Type B pancreatic cell (in vitro differentiated cells): ENCODE measurements around the gene FBLN2. TPM values are rescaled to one million over a fixed set of nuclear protein-coding genes. Genes with fewer than 3 reads are reported as not detected.

ENCODE experiments used
- DNase-seq: peaks from one replicate; pipeline ENCODE4 v3.0.0; 2021; ENCODE audit warnings: mixed read lengths; ENCODE audit not compliant: unreplicated experiment; ENCODE audit errors: extremely low spot score
- H3K27ac Mint-ChIP-seq: 2 replicates; pipeline ENCODE4 v1.8.0; 2021; ENCODE audit warnings: mild to moderate bottlenecking, mixed read lengths
- H3K27me3 Mint-ChIP-seq: 2 replicates; pipeline ENCODE4 v1.8.0; 2021; ENCODE audit warnings: mixed read lengths
- H3K36me3 Mint-ChIP-seq: 2 replicates; pipeline ENCODE4 v1.8.0; 2021; ENCODE audit warnings: mixed read lengths
- H3K4me1 Mint-ChIP-seq: one replicate; pipeline ENCODE4 v1.8.0; 2021; ENCODE audit warnings: mixed read lengths; ENCODE audit not compliant: unreplicated experiment
- H3K4me3 Mint-ChIP-seq: 2 replicates; pipeline ENCODE4 v1.8.0; 2021; ENCODE audit warnings: mild to moderate bottlenecking, mixed read lengths
- H3K9me3 Mint-ChIP-seq: 2 replicates; pipeline ENCODE4 v1.8.0; 2021; ENCODE audit warnings: mixed read lengths
- total RNA-seq: library from RNA; stranded (reverse); gene quantifications from 2 replicates; pipeline ENCODE4 v1.2.1, GENCODE V29; 2021; ENCODE audit warnings: low replicate concordance
- TF ChIP-seq, protein P1 (sequence below): fragments of 200-600 bp; sonication (generic); conservative IDR thresholded peaks from 2 replicates; pipeline ENCODE4 v1.5.0; 2021; ENCODE audit warnings: antibody characterized with exemption, mild to moderate bottlenecking

The FBLN2 gene
- total RNA-seq, 1 donor from 2014 or later, result 67.6 TPM

DNA sequence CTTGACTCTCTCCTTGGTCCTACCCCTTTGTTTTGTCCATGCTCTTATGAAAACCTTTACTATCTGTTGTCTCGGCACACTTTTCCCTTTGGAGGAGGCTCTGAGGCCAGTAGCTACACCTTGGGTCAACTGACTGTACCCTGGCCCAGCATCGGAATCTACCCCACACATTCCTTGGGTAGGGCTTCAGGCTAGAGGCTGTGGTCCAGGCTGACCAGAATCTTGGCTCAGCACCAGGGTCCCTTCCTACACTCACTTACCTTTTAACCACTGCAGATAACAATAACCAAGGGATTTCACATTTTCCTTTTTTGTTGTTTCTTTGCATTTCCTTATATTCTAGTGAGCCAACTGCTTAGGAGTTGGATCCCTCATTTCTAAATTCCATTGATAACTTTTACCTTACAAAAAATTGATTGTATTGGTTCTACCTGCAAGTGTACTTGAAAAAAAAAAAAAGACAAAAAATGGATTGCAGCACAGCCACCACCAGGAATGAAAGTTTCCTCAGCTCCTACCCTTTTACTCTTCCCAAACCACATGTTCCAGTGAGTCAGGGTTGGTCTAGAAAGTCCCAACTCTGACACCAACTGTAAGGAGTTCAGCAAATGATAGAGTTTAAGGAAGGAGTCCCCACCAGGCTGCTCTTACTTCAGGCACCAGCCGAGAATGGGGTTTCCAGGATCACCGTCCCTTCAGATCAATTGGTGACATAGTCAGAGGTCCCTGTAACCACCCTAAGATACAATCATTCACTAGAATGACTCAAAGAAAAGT, 95.6 kb downstream of the FBLN2 start:
- Mint-ChIP-seq H3K4me3 (no peak overlapping the region), H3K27ac (no peak overlapping the region), H3K4me1 (peaks cover 17% of the 10 kb centered on the region), H3K27me3 (peaks cover 5% of the 10 kb centered on the region), H3K36me3 (no peaks in the 10 kb centered on the region), H3K9me3 (no peaks in the 10 kb centered on the region)
- TF ChIP-seq, protein P1, sequence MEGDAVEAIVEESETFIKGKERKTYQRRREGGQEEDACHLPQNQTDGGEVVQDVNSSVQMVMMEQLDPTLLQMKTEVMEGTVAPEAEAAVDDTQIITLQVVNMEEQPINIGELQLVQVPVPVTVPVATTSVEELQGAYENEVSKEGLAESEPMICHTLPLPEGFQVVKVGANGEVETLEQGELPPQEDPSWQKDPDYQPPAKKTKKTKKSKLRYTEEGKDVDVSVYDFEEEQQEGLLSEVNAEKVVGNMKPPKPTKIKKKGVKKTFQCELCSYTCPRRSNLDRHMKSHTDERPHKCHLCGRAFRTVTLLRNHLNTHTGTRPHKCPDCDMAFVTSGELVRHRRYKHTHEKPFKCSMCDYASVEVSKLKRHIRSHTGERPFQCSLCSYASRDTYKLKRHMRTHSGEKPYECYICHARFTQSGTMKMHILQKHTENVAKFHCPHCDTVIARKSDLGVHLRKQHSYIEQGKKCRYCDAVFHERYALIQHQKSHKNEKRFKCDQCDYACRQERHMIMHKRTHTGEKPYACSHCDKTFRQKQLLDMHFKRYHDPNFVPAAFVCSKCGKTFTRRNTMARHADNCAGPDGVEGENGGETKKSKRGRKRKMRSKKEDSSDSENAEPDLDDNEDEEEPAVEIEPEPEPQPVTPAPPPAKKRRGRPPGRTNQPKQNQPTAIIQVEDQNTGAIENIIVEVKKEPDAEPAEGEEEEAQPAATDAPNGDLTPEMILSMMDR, result no peak
- no peak for DNase-seq

DNA sequence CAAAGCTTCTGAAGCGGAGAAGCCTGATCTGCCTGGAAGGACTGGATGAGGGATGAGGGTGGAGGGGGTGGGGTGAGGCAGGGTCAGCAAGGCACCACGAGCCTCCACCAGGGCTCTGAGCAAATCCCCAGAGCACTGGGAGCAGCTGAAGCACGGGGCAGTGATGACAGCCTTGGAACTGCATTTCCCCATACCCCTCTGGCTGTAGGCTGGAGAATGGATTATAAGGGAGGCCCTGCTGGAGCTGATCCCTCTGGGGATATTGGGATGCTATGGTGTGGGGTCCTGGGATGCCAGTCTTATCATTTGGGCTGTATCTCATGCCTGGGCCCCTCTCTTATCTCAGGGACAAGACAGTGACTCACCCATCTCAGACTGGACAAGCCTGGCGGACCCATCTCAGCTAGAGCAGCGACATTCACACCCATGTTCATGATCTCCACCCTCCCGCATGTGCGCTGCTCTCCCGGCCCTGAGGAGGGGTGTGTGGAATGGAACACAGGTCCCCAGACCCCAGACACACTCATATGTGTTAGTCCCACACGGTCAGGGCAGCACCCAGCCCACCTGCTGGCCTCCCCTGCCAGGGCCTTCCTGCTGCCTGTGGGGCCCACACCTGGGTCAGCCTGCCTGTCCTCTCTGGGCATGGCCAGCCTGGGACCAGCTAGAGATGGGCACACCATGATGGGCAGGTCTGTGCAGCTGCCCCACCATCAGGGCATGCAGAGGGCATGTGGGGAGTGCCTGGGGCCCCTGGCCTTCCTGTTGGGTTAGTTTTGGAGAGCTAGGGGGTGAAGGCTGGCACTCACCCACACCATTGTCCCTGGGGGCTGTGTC, 97.1 kb downstream of the FBLN2 start:
- no peak for DNase-seq
- H3K36me3 Mint-ChIP-seq, result no peaks in the 10 kb centered on the region
- TF ChIP-seq, protein P1, result no peak
- no peak overlapping the region for H3K27ac Mint-ChIP-seq
- H3K27me3 Mint-ChIP-seq, result peaks cover 10% of the 10 kb centered on the region
- no peak overlapping the region for H3K4me3 Mint-ChIP-seq
- peaks cover 27% of the 10 kb centered on the region for H3K4me1 Mint-ChIP-seq
- H3K9me3 Mint-ChIP-seq, result no peaks in the 10 kb centered on the region

DNA sequence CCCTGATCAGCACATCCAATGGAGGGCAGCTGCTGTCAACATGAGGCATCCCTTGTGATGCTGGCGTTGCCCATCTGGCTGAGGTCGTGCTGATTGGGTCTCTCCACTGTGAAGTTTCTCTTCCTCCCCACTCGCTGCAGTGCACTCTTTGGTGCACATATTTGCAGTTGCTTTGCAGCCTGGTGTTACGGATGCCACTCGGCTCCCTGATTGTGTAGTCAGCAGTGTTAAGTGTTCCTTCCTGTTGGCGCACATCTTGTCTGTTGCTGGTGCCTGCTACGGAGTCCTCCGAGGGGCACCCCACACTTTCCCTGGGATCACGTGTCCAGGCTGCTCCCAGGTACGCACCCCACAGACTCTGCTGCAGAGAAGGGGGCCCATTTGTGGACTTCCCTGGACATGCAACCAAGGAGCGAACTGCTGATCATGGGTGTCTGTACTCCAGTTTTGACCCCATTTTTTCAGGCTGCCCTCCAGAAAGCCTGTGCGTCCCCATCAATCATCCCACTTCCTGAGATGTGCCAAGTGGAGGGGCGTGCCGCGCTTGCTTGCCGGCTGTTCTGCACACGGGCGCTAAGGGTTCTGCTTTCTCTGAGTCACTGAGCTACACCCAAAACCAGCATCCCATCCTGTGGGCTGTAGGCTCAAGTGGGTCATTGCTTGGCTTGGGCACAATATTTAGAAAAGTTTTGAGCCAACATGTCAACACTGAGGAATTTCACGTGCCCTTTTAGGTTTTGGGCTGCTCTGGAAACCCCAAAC, 98.6 kb downstream of the FBLN2 start:
- Mint-ChIP-seq H3K4me1 (peaks cover 32% of the 10 kb centered on the region), H3K27ac (no peak overlapping the region), H3K36me3 (no peaks in the 10 kb centered on the region), H3K4me3 (no peak overlapping the region), H3K9me3 (no peaks in the 10 kb centered on the region), H3K27me3 (peaks cover 18% of the 10 kb centered on the region)
- TF ChIP-seq, protein P1, result no peak
- DNase-seq, result no peak

DNA sequence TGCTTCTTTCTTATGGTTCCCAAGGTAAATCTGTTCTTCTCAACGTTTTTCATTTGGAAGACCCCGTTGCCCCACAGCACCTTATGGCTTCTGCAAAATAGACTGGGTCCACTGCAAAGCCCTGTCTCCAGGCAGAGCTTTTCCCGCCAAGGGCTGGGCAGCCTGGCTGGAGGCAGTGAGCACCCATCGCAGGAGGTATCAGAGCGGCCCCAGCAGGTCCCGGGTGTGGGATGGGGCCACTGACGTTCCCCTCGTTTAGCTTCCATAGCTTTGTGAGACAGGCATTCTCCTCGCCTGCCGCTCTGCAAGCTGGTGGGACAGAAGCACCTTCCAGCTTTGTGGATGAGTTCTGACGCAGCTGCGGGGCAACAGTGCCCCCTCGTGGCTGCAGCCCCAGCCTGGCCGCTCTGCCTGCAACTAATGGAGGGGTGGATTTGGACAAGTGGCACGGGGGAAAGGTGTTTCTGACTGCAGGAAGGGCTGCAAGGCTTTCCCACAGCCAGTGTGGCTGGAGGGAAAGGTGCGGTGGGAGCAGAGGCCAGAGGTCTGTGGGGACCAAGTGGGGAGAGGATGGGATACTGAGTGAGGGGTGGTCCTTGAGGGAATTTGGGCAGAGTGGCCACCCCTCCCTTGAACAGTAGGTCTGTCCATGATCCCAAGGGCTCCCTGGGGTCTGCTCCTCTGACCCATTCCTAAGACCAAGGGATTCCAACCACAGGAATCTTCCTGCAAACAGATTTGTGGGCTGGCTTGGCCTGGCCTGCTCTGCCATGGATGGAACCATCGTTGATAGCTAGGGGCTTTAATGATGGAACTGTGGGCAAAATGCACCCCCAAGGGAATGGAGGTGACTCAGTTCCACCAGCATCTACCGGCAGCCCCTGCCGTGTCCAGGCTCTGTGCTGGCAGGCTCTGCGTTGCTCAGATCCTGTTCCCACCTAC, 99.4 kb downstream of the FBLN2 start:
- no peaks in the 10 kb centered on the region for H3K9me3 Mint-ChIP-seq
- no peaks in the 10 kb centered on the region for H3K36me3 Mint-ChIP-seq
- peaks cover 18% of the 10 kb centered on the region for H3K27me3 Mint-ChIP-seq
- H3K4me3 Mint-ChIP-seq, result peak overlapping the region; percentile 14
- peak; percentile 95 for DNase-seq
- peak overlapping the region; percentile 83 for H3K27ac Mint-ChIP-seq
- TF ChIP-seq, protein P1, result peak; percentile 99
- peaks cover 32% of the 10 kb centered on the region for H3K4me1 Mint-ChIP-seq
